Heart right ventricle (tissue), 16 donors: ENCODE measurements around the gene PARD3. TPM values are rescaled to one million over a fixed set of nuclear protein-coding genes. Genes with fewer than 3 reads are reported as not detected.

Experiments used
- ATAC-seq, 8 donors: fragments of 200-7000 bp; cut with Tn5 transposase; one replicate each; pipeline ENCODE4 v1.9.1; 2020; ENCODE audit warnings: mild to moderate bottlenecking in 8 of 8, moderate library complexity in 8 of 8, moderate number of reproducible peaks in 1 of 8
- DNase-seq, 2 donors: peaks; one replicate each; pipeline ENCODE4 v3.0.0-alpha.2; 2020
- H3K27ac ChIP-seq, 10 donors: fragments of 200-600 bp; sonication (generic) in 2 of 10; one replicate each; pipeline versions ENCODE4 v1.5.0 to v1.8.0; 2020 to 2022; ENCODE audit warnings: mild to moderate bottlenecking in 3 of 10
- H3K27me3 ChIP-seq, 7 donors: fragments of 200-600 bp; one replicate each; pipeline ENCODE4 v1.8.0; 2021 to 2022; ENCODE audit warnings: mild to moderate bottlenecking in 2 of 7
- H3K36me3 ChIP-seq, 9 donors: fragments of 200-600 bp; sonication (generic) in 1 of 9; one replicate each; pipeline versions ENCODE4 v1.5.0 to v1.8.0; 2020 to 2022; ENCODE audit warnings: mild to moderate bottlenecking in 2 of 9
- H3K4me1 ChIP-seq, 9 donors: fragments of 200-600 bp; sonication (generic) in 1 of 9; one replicate each; pipeline versions ENCODE4 v1.5.0 to v1.8.0; 2020 to 2022; ENCODE audit warnings: mild to moderate bottlenecking in 4 of 9
- H3K4me3 ChIP-seq, 10 donors: fragments of 200-600 bp; sonication (generic) in 2 of 10; one replicate each; pipeline versions ENCODE4 v1.5.0 to v1.8.0; 2020 to 2022; ENCODE audit warnings: mild to moderate bottlenecking in 7 of 10, moderate library complexity in 2 of 10
- H3K9me3 ChIP-seq, 11 donors: fragments of 200-600 bp in 10 of 11; sonication (generic) in 2 of 11; one replicate each; pipeline versions ENCODE4 v1.5.0 to v1.8.0; 2013 to 2022; ENCODE audit warnings: mild to moderate bottlenecking in 2 of 11, control low read depth in 1 of 11, moderate library complexity in 1 of 11
- CTCF ChIP-seq, 9 donors: fragments of 200-600 bp; sonication (generic) in 2 of 9; IDR thresholded peaks; one replicate each; pipeline versions ENCODE4 v1.5.0 to v1.8.0; 2021 to 2022; ENCODE audit warnings: antibody characterized with exemption in 9 of 9, mild to moderate bottlenecking in 5 of 9, moderate library complexity in 1 of 9
- WGBS, 2 donors: extraction: QIAGEN DNeasy Blood & Tissue Kit; methylation state at CpG; one replicate each; pipeline ENCODE4 v1.1.7; 2013; ENCODE audit warnings: inconsistent platforms in 1 of 2; 5-methylcytosine and 5-hydroxymethylcytosine counted together
- intact Hi-C, 10 donors: fragments of 100-400 bp; cut with DNase I; formaldehyde crosslinking; loops; one replicate each; pipeline versions ENCODE4 v1.11.1 to v1.14.2; 2022
- polyA plus RNA-seq, 2 donors: library from polyadenylated mRNA; stranded (reverse); fragments of 200-250 nt; gene quantifications; one replicate each; pipeline ENCODE4 v1.2.3, GENCODE V29; 2013
- total RNA-seq, 10 donors: library from RNA; stranded (reverse); fragmentation: NEBNext Ultra II Directional in 3 of 10; extraction: Animal tissue kit (Norgen Biotek cat#: 25700) in 3 of 10; gene quantifications; one replicate each; pipeline versions ENCODE4 v1.2.1 to v1.2.4, GENCODE V29; 2021 to 2023
- donor health status: Arrhythmogenic right ventricular cardiomyopathy.
- donor health status: ischemic (EF 13 %, LVEDD 7.1; RV severe dilation, severe dysfunction).
- donor health status: healthy with polysubstance abuse.
- donor health status: DM: no; HTN: yes; CAD: no.
- donor health status: DM: no; HTN: no; CAD: no.
- donor health status: ischemic (EF 25% LVEDD 6.9; RV normal size, moderate dysfunction).
- donor health status: ischemic (EF 25% LVEDD 5.7; RV mildly dilated, moderate dysfunction).
- donor health status: healthy.
- donor health status: DM: yes; HTN: yes; CAD: no.
- donor health status: Ischemic cardiomyopathy.
- donor health status: ischemic (EF 35%, LVEDD 5.7; RV mildly dilated, moderate dysfunction).
- donor health status: nonischemic (EF 11% LVEDD 7.7; RV severe dilation, severe dysfunction).
- donor health status: DM: yes; HTN: yes; CAD: no.
- donor health status: PGD.
- donor health status: ischemic (EF 29% LVEDD 5.4; RV normal size, mild dysfunction).
- donor health status: nonischemic (EF 23%, LVEDD 6.1; RV moderate dilation, normal function).

Gene PARD3
- total and polyA plus RNA-seq, 12 donors, result 19.7 to 41.8 (median 34.2) TPM

GRCh38 chr10:34486008-34486407 lies 329.1 kb downstream of the PARD3 start:
- 97% methylated on average over 5 of the region's 5 CpGs for WGBS, 2 donors
- no peak for ATAC-seq
- no peak for DNase-seq
- no peak overlapping the region for H3K4me3 ChIP-seq
- no peaks in the 10 kb centered on the region for H3K9me3 ChIP-seq
- H3K27me3 ChIP-seq, result no peaks in the 10 kb centered on the region
- H3K27ac ChIP-seq, result no peak overlapping the region
- H3K36me3 ChIP-seq, result no peaks in the 10 kb centered on the region
- intact Hi-C loops, result no loop called here
- no peak for TF ChIP-seq CTCF (IDR thresholded peaks at IDR 0.05)
- H3K4me1 ChIP-seq, result peaks cover 0 to 11% (median 0%) of the 10 kb centered on the region in 9 donors

- no peaks in the 10 kb centered on the region for H3K9me3 ChIP-seq
- DNase-seq, result no peak
- WGBS, 2 donors, result 94 to 97% methylated on average over 4 of the region's 4 CpGs
- intact Hi-C loops, result no loop called here
- no peak overlapping the region for H3K4me3 ChIP-seq
- H3K27me3 ChIP-seq, result no peaks in the 10 kb centered on the region
- H3K36me3 ChIP-seq, result no peaks in the 10 kb centered on the region
- no peak for ATAC-seq
- TF ChIP-seq CTCF (IDR thresholded peaks at IDR 0.05), result no peak
- peaks cover 0 to 10% (median 0%) of the 10 kb centered on the region in 9 donors for H3K4me1 ChIP-seq
- H3K27ac ChIP-seq, result no peak overlapping the region
Measured at GRCh38 chr10:34484164-34484563, 330.9 kb downstream of the PARD3 start.

- H3K36me3 ChIP-seq, result no peaks in the 10 kb centered on the region
- no peak for ATAC-seq
- intact Hi-C loops, result no loop called here
- no peak overlapping the region for H3K27ac ChIP-seq
- H3K27me3 ChIP-seq, result no peaks in the 10 kb centered on the region
- WGBS, 2 donors, result 89 to 92% methylated on average over 4 of the region's 4 CpGs
- no peaks in the 10 kb centered on the region for H3K9me3 ChIP-seq
- TF ChIP-seq CTCF (IDR thresholded peaks at IDR 0.05), result no peak
- peaks cover 0 to 10% (median 0%) of the 10 kb centered on the region in 9 donors for H3K4me1 ChIP-seq
- no peak for DNase-seq
- no peak overlapping the region for H3K4me3 ChIP-seq
Measured at GRCh38 chr10:34480345-34480744, 334.8 kb downstream of the PARD3 start.

GRCh38 chr10:34479520-34480179 lies 335.4 kb downstream of the PARD3 start:
- no peaks in the 10 kb centered on the region for H3K9me3 ChIP-seq
- intact Hi-C loops, result no loop called here
- TF ChIP-seq CTCF (IDR thresholded peaks at IDR 0.05), result no peak
- no peaks in the 10 kb centered on the region for H3K36me3 ChIP-seq
- peak overlapping the region in 2 of 10 donors; percentile 32 for H3K27ac ChIP-seq
- peaks cover 0 to 10% (median 0%) of the 10 kb centered on the region in 9 donors for H3K4me1 ChIP-seq
- no peaks in the 10 kb centered on the region for H3K27me3 ChIP-seq
- ATAC-seq (peak in 5 of 8 donors; percentile 39 to 93 (median 87)), DNase-seq (no peak)
- no peak overlapping the region for H3K4me3 ChIP-seq
- 71 to 83% methylated on average over 7 of the region's 7 CpGs for WGBS, 2 donors
